Measurements from ENCODE around the gene ELL. TPM values are rescaled to one million over a fixed set of nuclear protein-coding genes. Genes with fewer than 3 reads are reported as not detected.

The ELL gene
- total and polyA plus RNA-seq, 9 donors: 1.6 to 22.3 (median 17.0) TPM

- peak; percentile 36 to 65 (median 56) for DNase-seq
- Histone ChIP-seq H3K4me1 (ENCODE audit: insufficient read depth) (peaks cover 21% of the 10 kb centered on the region), H3K27ac (peak overlapping the region; percentile 81 to 90)
Observed at GRCh38 chr19:18435842-18436670, 85.8 kb downstream of the ELL start.

DNA sequence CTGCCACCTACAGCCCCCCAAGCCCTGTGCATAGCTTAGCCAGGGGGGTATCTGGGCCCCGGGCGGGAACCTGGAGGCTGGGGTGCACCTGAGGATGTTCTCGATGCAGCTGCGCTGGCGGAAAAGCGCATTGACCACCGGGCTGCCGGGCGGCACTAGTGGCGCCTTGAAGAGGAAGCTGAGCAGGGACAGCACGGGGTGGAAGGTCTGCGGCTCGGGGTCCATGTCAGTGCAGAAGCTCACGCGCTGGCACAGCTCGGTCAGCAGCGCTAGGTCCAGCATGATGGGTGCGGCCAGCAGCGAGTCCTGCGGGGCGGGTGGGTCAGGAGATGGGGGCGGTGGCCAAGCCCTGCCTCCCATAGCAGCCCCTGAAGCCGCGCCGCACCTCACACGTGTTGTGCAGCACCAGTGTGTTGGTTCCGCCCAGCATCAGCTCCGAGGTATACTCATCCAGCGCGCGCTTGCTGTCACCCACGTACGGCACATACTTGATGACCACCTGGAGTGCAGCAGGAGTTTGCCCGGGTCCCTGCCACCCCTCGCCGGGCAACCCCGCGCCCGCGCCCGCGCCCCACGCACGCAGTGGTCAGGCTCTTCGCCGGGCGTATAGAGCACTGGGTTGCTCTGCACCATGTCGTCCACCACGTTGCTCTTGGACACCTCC is 86.6 kb downstream of the ELL start:
- TF ChIP-seq CTCF (IDR thresholded peaks at IDR 0.05): no peak
- no peak for TF ChIP-seq POLR2A (IDR thresholded peaks at IDR 0.05)
- no peak for TF ChIP-seq EP300 (IDR thresholded peaks at IDR 0.05)
- H3K4me1 ChIP-seq (ENCODE audit: insufficient read depth): peaks cover 20% of the 10 kb centered on the region
- no peak overlapping the region for H3K27ac ChIP-seq
- no peaks in the 10 kb centered on the region for H3K36me3 ChIP-seq
- no peaks in the 10 kb centered on the region for H3K9me3 ChIP-seq
- H3K27me3 ChIP-seq: no peaks in the 10 kb centered on the region
- peak; percentile 37 to 65 (median 61) for DNase-seq
- intact Hi-C loops (cut with DNase I): no loop called here
- 91% methylated on average over 46 to 49 of the region's 49 CpGs for WGBS, 3 donors
- no peak overlapping the region for H3K4me3 ChIP-seq

More at GRCh38 chr19:18435842-18436670, 85.8 kb downstream of the ELL start:
- H3K36me3 ChIP-seq: no peaks in the 10 kb centered on the region
- H3K4me3 ChIP-seq: no peak overlapping the region
- TF ChIP-seq CTCF (IDR thresholded peaks at IDR 0.05) (no peak), POLR2A (IDR thresholded peaks at IDR 0.05) (no peak), EP300 (IDR thresholded peaks at IDR 0.05) (no peak)
- no peaks in the 10 kb centered on the region for H3K9me3 ChIP-seq
- WGBS, 3 donors: 81 to 87% (median 82%) methylated on average over 32 to 46 of the region's 46 CpGs
- intact Hi-C loops (cut with DNase I): no loop called here
- H3K27me3 ChIP-seq: no peaks in the 10 kb centered on the region

- H3K4me1 ChIP-seq (ENCODE audit: insufficient read depth): peaks cover 21% of the 10 kb centered on the region
- DNase-seq: peak; percentile 55 to 72 (median 57)
- TF ChIP-seq POLR2A (IDR thresholded peaks at IDR 0.05): no peak
- no peak for TF ChIP-seq EP300 (IDR thresholded peaks at IDR 0.05)
- TF ChIP-seq CTCF (IDR thresholded peaks at IDR 0.05): no peak
- no peaks in the 10 kb centered on the region for H3K36me3 ChIP-seq
- H3K27ac ChIP-seq: peak overlapping the region; percentile 43 to 76
- H3K9me3 ChIP-seq: no peaks in the 10 kb centered on the region
- intact Hi-C loops (cut with DNase I): no loop called here
- H3K4me3 ChIP-seq: no peak overlapping the region
- no peaks in the 10 kb centered on the region for H3K27me3 ChIP-seq
- WGBS, 3 donors: 75 to 82% (median 78%) methylated on average over 21 of the region's 21 CpGs
Observed at GRCh38 chr19:18434411-18435175, 87.3 kb downstream of the ELL start.

DNA sequence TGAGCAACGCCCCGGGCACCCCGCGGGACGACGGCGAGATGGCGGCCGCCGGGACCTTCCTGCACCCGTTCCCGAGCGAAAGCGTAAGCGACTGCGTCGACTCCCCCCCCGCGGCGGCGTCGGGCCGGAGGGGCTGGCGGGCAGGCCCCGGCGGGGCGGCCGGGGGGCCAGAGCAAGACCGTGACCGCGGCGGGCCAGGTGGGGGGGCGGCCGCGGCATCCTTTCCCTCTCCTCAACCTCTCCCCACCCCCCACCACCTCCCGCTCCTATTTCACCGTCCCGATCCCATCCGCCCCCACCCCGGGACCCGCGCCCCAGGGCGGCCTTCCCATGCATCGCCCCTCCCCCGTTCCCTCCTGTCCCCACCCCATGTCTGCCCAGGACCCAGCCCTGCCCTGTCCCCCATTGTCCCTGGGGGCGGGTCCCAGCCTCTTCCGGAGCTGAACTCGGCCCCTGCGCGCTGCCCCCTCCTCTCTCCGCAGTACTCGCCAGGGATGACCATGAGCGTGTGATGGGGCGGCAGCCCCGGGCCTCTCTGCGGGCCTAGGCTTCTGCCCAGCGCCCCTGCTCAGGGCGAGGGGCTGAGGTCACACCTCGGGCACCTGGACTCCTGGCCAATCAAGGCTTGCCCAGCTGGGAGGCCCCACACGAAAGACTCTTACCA is 88.0 kb downstream of the ELL start:
- intact Hi-C loops (cut with DNase I): no loop called here
- 3 to 28% (median 7%) methylated on average over 33 to 59 of the region's 60 CpGs for WGBS, 3 donors
- Histone ChIP-seq H3K27ac (peak overlapping the region; percentile 43 to 76), H3K4me3 (peak overlapping the region; percentile 33), H3K9me3 (no peaks in the 10 kb centered on the region), H3K4me1 (ENCODE audit: insufficient read depth) (peaks cover 21% of the 10 kb centered on the region), H3K27me3 (no peaks in the 10 kb centered on the region), H3K36me3 (no peaks in the 10 kb centered on the region)
- DNase-seq: peak; percentile 57 to 77 (median 75)
- TF ChIP-seq POLR2A (IDR thresholded peaks at IDR 0.05): no peak
- TF ChIP-seq EP300 (IDR thresholded peaks at IDR 0.05): no peak
- TF ChIP-seq CTCF (IDR thresholded peaks at IDR 0.05): no peak

All from ovary (tissue), 9 donors.